DND-41 (cell line): ENCODE measurements around the gene KSR1.

Experiments used
- ATAC-seq: fragments of 200-7000 bp; cut with Tn5 transposase; 3 replicates; pipeline ENCODE4 v1.9.1; 2021; ENCODE audit warnings: low read depth; ENCODE audit not compliant: insufficient read depth
- DNase-seq: peaks from one replicate; pipeline ENCODE4 v3.0.0-alpha.2; 2020
- H2AFZ ChIP-seq: 2 replicates; pipeline ENCODE4 v1.6.0; 2012; ENCODE audit warnings: low read depth, low read length
- H3K27ac ChIP-seq: 2 replicates; pipeline ENCODE4 v1.5.1; 2012; ENCODE audit warnings: low read length, inconsistent platforms
- H3K27me3 ChIP-seq: fragments of 200-600 bp; sonication (generic); 2 replicates; pipeline ENCODE4 v1.6.0; 2012; ENCODE audit warnings: low read length, mild to moderate bottlenecking, inconsistent platforms; ENCODE audit not compliant: insufficient read depth, poor library complexity
- H3K36me3 ChIP-seq: 2 replicates; pipeline ENCODE4 v1.5.1; 2012; ENCODE audit warnings: low read length, inconsistent platforms; ENCODE audit not compliant: insufficient read depth
- H3K4me1 ChIP-seq: 2 replicates; pipeline ENCODE4 v1.5.1; 2012; ENCODE audit warnings: mild to moderate bottlenecking, low read length; ENCODE audit not compliant: insufficient read depth
- H3K4me2 ChIP-seq: 2 replicates; pipeline ENCODE4 v1.6.0; 2012; ENCODE audit warnings: mild to moderate bottlenecking, moderate library complexity, low read length, inconsistent platforms; ENCODE audit not compliant: insufficient read depth
- H3K4me3 ChIP-seq, 2 experiments: fragments of 200-600 bp in 1 of 2; shearing (Covaris generic) in 1 of 2; 2 replicates each; pipeline ENCODE4 v1.5.1; 2012 to 2016; ENCODE audit warnings: inconsistent platforms in 2 of 2, low read length in 2 of 2, mild to moderate bottlenecking in 2 of 2, low read depth in 1 of 2, moderate library complexity in 1 of 2
- H3K79me2 ChIP-seq: 2 replicates; pipeline ENCODE4 v1.6.0; 2012; ENCODE audit warnings: low read length, inconsistent platforms; ENCODE audit not compliant: insufficient read depth
- H3K9ac ChIP-seq: 2 replicates; pipeline ENCODE4 v1.6.0; 2012; ENCODE audit warnings: low read depth, mild to moderate bottlenecking, inconsistent platforms, low read length, moderate library complexity
- H3K9me3 ChIP-seq: 2 replicates; pipeline ENCODE4 v1.5.1; 2012; ENCODE audit warnings: low read length, moderate library complexity, mild to moderate bottlenecking, inconsistent platforms; ENCODE audit not compliant: insufficient read depth, severe bottlenecking
- H4K20me1 ChIP-seq: 2 replicates; pipeline ENCODE4 v1.6.0; 2012; ENCODE audit warnings: low read length; ENCODE audit not compliant: insufficient read depth
- EZH2 ChIP-seq: IDR thresholded peaks from 3 replicates; pipeline ENCODE4 v1.6.1; 2012; ENCODE audit warnings: borderline replicate concordance, low read depth, mild to moderate bottlenecking, moderate library complexity, low read length, inconsistent platforms; ENCODE audit not compliant: severe bottlenecking
- TF ChIP-seq, protein P1 (sequence below): IDR thresholded peaks from 2 replicates; pipeline ENCODE4 v1.5.1; 2012; ENCODE audit warnings: borderline replicate concordance, low read length, moderate library complexity, mild to moderate bottlenecking; ENCODE audit not compliant: poor library complexity, severe bottlenecking; ENCODE audit errors: extremely low read depth

Gene KSR1

DNA sequence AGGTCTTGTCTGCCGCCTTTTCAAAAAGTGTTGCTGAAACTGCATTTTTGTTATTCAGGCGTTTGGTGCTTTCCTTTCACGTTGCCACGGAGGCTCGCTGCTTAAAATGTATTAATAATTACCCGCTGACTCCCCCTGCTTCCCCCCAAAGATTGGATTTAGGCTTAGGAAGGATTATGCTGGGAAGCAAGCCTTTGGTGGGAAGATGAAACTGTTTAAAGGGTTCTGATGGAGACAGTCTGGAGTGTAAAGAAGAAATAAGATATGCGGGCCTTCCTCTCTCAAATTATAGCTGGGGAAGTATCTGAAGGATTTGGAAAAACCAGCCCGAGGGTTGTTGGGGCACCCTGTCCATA is 1.1 kb downstream of the KSR1 start:
- peak overlapping the region; percentile 67; the same call in 1 of the 2 replicates for H3K9ac ChIP-seq
- H3K9me3 ChIP-seq, result no peaks in the 10 kb centered on the region
- H3K4me1 ChIP-seq, result peaks cover 29% of the 10 kb centered on the region
- H3K27ac ChIP-seq, result no peak overlapping the region
- peak overlapping the region in 1 of 2 experiments; percentile 77; a peak in 3 of 4 replicates for H3K4me3 ChIP-seq
- no peaks in the 10 kb centered on the region for H3K79me2 ChIP-seq
- no peaks in the 10 kb centered on the region for H3K36me3 ChIP-seq
- ATAC-seq, result no peak
- TF ChIP-seq, protein P1, sequence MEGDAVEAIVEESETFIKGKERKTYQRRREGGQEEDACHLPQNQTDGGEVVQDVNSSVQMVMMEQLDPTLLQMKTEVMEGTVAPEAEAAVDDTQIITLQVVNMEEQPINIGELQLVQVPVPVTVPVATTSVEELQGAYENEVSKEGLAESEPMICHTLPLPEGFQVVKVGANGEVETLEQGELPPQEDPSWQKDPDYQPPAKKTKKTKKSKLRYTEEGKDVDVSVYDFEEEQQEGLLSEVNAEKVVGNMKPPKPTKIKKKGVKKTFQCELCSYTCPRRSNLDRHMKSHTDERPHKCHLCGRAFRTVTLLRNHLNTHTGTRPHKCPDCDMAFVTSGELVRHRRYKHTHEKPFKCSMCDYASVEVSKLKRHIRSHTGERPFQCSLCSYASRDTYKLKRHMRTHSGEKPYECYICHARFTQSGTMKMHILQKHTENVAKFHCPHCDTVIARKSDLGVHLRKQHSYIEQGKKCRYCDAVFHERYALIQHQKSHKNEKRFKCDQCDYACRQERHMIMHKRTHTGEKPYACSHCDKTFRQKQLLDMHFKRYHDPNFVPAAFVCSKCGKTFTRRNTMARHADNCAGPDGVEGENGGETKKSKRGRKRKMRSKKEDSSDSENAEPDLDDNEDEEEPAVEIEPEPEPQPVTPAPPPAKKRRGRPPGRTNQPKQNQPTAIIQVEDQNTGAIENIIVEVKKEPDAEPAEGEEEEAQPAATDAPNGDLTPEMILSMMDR, result no peak
- TF ChIP-seq EZH2, result no peak
- H2AFZ ChIP-seq, result no peak overlapping the region
- peak overlapping the region; percentile 85 for H3K4me2 ChIP-seq
- no peak for DNase-seq
- H4K20me1 ChIP-seq, result peaks cover 8% of the 10 kb centered on the region
- H3K27me3 ChIP-seq, result peaks cover 25% of the 10 kb centered on the region

GRCh38 chr17:27457731-27458523 is 1.7 kb downstream of the KSR1 start:
- DNase-seq (no peak), ATAC-seq (no peak)
- peak overlapping the region; percentile 85 for H3K4me2 ChIP-seq
- H3K4me1 ChIP-seq, result peaks cover 29% of the 10 kb centered on the region
- H3K9me3 ChIP-seq, result no peaks in the 10 kb centered on the region
- H3K79me2 ChIP-seq, result no peaks in the 10 kb centered on the region
- H3K4me3 ChIP-seq, result peak overlapping the region in 1 of 2 experiments; percentile 77; a peak in 2 of 4 replicates
- H3K27me3 ChIP-seq, result peaks cover 25% of the 10 kb centered on the region
- peak overlapping the region; percentile 67; the same call in 1 of the 2 replicates for H3K9ac ChIP-seq
- H2AFZ ChIP-seq, result no peak overlapping the region
- TF ChIP-seq EZH2, result no peak
- TF ChIP-seq, protein P1, result no peak
- H4K20me1 ChIP-seq, result peaks cover 8% of the 10 kb centered on the region
- no peak overlapping the region for H3K27ac ChIP-seq
- H3K36me3 ChIP-seq, result no peaks in the 10 kb centered on the region

GRCh38 chr17:27458524-27458908 is 2.3 kb downstream of the KSR1 start:
- no peaks in the 10 kb centered on the region for H3K9me3 ChIP-seq
- no peak for DNase-seq
- H2AFZ ChIP-seq, result no peak overlapping the region
- H3K27ac ChIP-seq, result no peak overlapping the region
- H3K4me2 ChIP-seq, result no peak overlapping the region
- no peaks in the 10 kb centered on the region for H3K36me3 ChIP-seq
- ATAC-seq, result no peak
- peaks cover 29% of the 10 kb centered on the region for H3K4me1 ChIP-seq
- H3K79me2 ChIP-seq, result no peaks in the 10 kb centered on the region
- TF ChIP-seq, protein P1, result no peak
- TF ChIP-seq EZH2, result no peak
- peaks cover 8% of the 10 kb centered on the region for H4K20me1 ChIP-seq
- H3K4me3 ChIP-seq, result no peak overlapping the region
- no peak overlapping the region for H3K9ac ChIP-seq
- H3K27me3 ChIP-seq, result peaks cover 25% of the 10 kb centered on the region
